ENCODE data around the gene TDRD10. TPM values are rescaled to one million over a fixed set of nuclear protein-coding genes. Genes with fewer than 3 reads are reported as not detected.

The TDRD10 gene
- total and polyA plus RNA-seq, 2 of the 8 experiments (the other 6 are each of a cell fraction or from before 2014, with no cell fraction given), result 0.15 to 0.27 TPM

DNA sequence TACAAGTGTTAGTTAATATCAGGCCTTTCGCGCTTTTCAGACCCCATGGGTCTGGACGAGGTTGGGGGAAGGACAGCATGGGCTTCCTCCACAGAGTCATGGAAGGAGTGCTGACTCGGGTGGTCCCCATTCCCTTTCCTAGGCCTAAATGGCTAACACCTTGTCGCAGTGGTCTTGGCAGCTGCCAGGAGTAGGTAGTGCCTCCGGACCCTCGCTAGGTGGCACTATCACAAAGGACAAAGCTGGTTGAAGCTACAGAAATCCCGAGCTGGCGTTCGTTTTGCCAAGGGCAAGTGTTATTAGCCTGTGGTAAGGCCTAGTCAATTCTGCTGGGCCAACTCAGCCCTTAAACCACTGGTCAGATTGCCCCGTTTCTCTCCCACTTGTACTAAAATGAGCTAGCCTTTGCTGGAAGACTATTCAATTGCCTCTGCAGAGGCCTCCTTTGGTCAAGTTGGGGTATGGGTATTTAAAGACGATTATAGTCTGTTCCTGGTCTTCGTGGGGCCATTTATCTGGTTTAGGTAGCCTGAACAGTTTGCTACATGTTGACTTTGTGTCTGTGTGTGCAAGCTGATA, 57.5 kb downstream of the TDRD10 start:
- Histone ChIP-seq H4K5ac (ENCODE audit: insufficient read length, low read depth, low read length) (no peak overlapping the region), H3K4me2 (ENCODE audit: insufficient read depth in 1 of 2, low read depth in 2 of 2, low read length in 2 of 2) (peak overlapping the region; percentile 61 to 99), H4K20me1 (replicated peaks in 1 of 2; ENCODE audit: control insufficient read depth in 1 of 2, insufficient read depth in 2 of 2, low read length in 2 of 2) (peaks cover 2 to 3% of the 10 kb centered on the region in 2 experiments), H2BK120ac (replicated peaks; ENCODE audit: low read depth, low read length) (no peak overlapping the region), H3K4me1 (replicated peaks in 1 of 4; ENCODE audit: control insufficient read depth in 3 of 4, insufficient read depth in 4 of 4, low read length in 3 of 4) (peaks cover 5 to 14% (median 7%) of the 10 kb centered on the region in 4 experiments; a peak in 5 of 7 replicates), H3K9ac (replicated peaks in 1 of 4; ENCODE audit: extremely low read depth in 1 of 4, low read depth in 3 of 4, low read length in 3 of 4) (no peak overlapping the region), H3K18ac (ENCODE audit: extremely low read depth, low read length) (no peak overlapping the region), H3K36me3 (ENCODE audit: control insufficient read depth in 2 of 4, insufficient read depth in 4 of 4, low read length in 3 of 4) (peaks cover 7 to 14% (median 13%) of the 10 kb centered on the region in 4 experiments), H2BK15ac (ENCODE audit: low read length) (no peak overlapping the region), H3K9me3 (ENCODE audit: insufficient read depth in 2 of 2, low read depth in 1 of 2, low read length in 1 of 2) (no peaks in the 10 kb centered on the region), H2AK5ac (ENCODE audit: low read depth, low read length) (no peak overlapping the region), H2BK5ac (ENCODE audit: low read depth, low read length) (no peak overlapping the region), H3K14ac (ENCODE audit: insufficient read length) (no peak overlapping the region), H3K27ac (ENCODE audit: low read depth, low read length) (no peak overlapping the region), H2BK20ac (ENCODE audit: low read length) (no peak overlapping the region), H3K27me3 (replicated peaks in 1 of 4; ENCODE audit: control insufficient read depth in 3 of 4, extremely low read depth in 1 of 4, insufficient read depth in 3 of 4, low read length in 3 of 4) (no peaks in the 10 kb centered on the region), H3K79me1 (ENCODE audit: low read depth, low read length) (peaks cover 6% of the 10 kb centered on the region), H2AFZ (ENCODE audit: low read length) (no peak overlapping the region), H4K91ac (replicated peaks; ENCODE audit: insufficient read length, low read length) (peak overlapping the region; percentile 70), H3K79me2 (ENCODE audit: control insufficient read depth in 1 of 2, insufficient read depth in 2 of 2, low read length in 2 of 2) (peaks cover 7 to 31% of the 10 kb centered on the region in 2 experiments; a peak in 3 of 4 replicates), H3K23me2 (ENCODE audit: low read depth, low read length) (peaks cover 10% of the 10 kb centered on the region), H3K4ac (replicated peaks; ENCODE audit: insufficient read length, low read depth, low read length) (peak overlapping the region; percentile 54), H3K23ac (ENCODE audit: insufficient read length) (no peak overlapping the region), H2BK12ac (ENCODE audit: low read depth, low read length) (no peak overlapping the region), H3K4me3 (ENCODE audit: extremely low read depth in 1 of 4, insufficient read depth in 2 of 4, low read depth in 3 of 4, low read length in 4 of 4) (peak overlapping the region in 2 of 4 experiments; percentile 54 to 92; a peak in 3 of 8 replicates), H3K56ac (replicated peaks; ENCODE audit: insufficient read length, low read depth, low read length) (no peak overlapping the region), H4K8ac (ENCODE audit: extremely low read depth, insufficient read depth, low read length) (no peak overlapping the region)
- CTCF ChIA-PET (ENCODE audit: partially characterized antibody), result interaction anchor here (0.6 to 2.0 kb wide), 38 partner anchors 8 to 682 kb away, joined by 3 to 15 read pairs (median 3); partner anchors contain the start of genes CHRNB2, PBXIP1 and SHE
- DNase-seq (ENCODE audit: low read depth in 1 of 2, low spot score in 2 of 2), result peak; percentile 76 to 89
- POLR2A ChIA-PET (ENCODE audit: partially characterized antibody), result interaction anchor here (0.7 to 0.9 kb wide), 4 partner anchors 8 to 377 kb away, joined by 3 to 4 read pairs (median 4); partner anchors contain the start of genes ADAR, CHRNB2 and PMVK
- WGBS, 2 experiments (ENCODE audit: extremely low coverage in 1 of 2, insufficient coverage in 1 of 2, insufficient read length in 1 of 2, insufficient replicate concordance in 2 of 2, low coverage in 1 of 2, low lambda C conversion rate in 2 of 2, missing lambda C conversion rate in 1 of 2), result 21% methylated on average over 13 of the region's 13 CpGs; no CpG with 5 or more reads in 1 of the 2 experiments
- FAIRE-seq, result peak; percentile 80
- TF ChIP-seq GABPA (IDR thresholded peaks at IDR 0.05; ENCODE audit: borderline replicate concordance, insufficient read depth, low read length) (no peak; the same call in 1 of the 2 replicates), SRF (IDR thresholded peaks at IDR 0.05; ENCODE audit: low read depth, low read length) (no peak), KDM1A (IDR thresholded peaks at IDR 0.05; ENCODE audit: borderline replicate concordance, low read length) (peak; percentile 1; the same call in 1 of the 2 replicates), TAF7 (optimal IDR thresholded peaks at IDR 0.05; ENCODE audit: borderline replicate concordance, low read depth, low read length) (no peak), TAF1 (IDR thresholded peaks at IDR 0.05; ENCODE audit: low read depth, low read length) (0 out of 2 replicates have a peak, but pooled peaks have one; percentile 0), POLR2A (IDR thresholded peaks at IDR 0.05; ENCODE audit: control extremely low read depth in 1 of 2, low read depth in 2 of 2, low read length in 2 of 2) (no peak), SIN3A (conservative IDR thresholded peaks at IDR 0.05 in 1 of 2, IDR thresholded peaks at IDR 0.05 in 1 of 2; ENCODE audit: low read depth in 1 of 2, low read length in 2 of 2) (no peak; a peak in 1 of 4 replicates), HDAC6 (IDR thresholded peaks at IDR 0.05; ENCODE audit: low read depth, low read length) (no peak), SAP30 (IDR thresholded peaks at IDR 0.05; ENCODE audit: insufficient read depth, insufficient replicate concordance, low read length) (no peak), EGR1 (IDR thresholded peaks at IDR 0.05; ENCODE audit: borderline replicate concordance, low read depth, low read length) (no peak)
- TF ChIP-seq, protein P1, sequence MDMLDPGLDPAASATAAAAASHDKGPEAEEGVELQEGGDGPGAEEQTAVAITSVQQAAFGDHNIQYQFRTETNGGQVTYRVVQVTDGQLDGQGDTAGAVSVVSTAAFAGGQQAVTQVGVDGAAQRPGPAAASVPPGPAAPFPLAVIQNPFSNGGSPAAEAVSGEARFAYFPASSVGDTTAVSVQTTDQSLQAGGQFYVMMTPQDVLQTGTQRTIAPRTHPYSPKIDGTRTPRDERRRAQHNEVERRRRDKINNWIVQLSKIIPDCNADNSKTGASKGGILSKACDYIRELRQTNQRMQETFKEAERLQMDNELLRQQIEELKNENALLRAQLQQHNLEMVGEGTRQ (IDR thresholded peaks at IDR 0.05; ENCODE audit: low read length), result no peak

All from H1 (cell line).